Activated CD8-positive, alpha-beta memory T cell treated with anti-CD3 and anti-CD28 coated beads, Interleukin-2, amount 50 U/mL, for 24 hours (primary cell): ENCODE measurements around the gene IL11.
"Not testable (repeated sequence)": the region's sequence is repeated elsewhere in the genome, so short reads cannot be mapped to it uniquely, and the experiment has no call there.

Experiments used
- DNase-seq: peaks from one replicate; pipeline ENCODE4 v3.0.0-alpha.2; 2020; ENCODE audit errors: extremely low read depth

Gene IL11

DNA sequence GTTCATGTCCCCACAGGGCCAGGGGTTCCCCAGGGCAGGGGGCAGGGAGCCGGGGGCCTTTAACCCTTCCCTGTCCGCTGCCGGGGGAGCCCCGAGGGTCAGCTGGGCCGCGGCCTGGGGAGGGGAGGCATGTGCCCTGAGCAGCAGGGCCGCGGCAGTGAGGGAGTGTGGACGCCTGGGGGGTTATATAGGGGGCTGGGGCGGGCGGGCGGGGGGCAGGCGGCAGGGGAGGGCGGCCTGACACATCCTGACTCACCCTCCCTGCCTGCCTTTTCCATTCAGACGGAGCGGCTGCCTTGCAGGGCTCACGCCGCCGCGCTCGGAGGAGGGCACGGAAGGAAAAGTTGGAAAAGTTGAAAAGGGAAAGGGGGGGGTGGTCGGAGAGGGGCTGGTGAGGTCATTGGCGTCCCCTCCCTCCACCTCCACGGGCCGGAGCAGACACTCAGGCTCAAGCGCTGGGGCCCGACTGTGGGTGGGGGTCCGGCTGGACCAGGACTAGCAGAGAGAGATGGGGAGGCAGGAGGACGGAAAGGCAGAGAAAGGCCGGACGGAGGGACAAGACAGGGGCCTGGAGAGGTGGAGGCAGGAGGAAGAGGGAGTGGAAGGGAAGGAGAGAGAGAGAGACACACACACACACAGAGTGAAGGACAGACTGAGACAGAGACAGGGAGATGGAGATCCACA is at the start of gene IL11:
Gene IL11, minus strand, starts transcription at position 159 of the 684 bp plus-strand sequence. Its CDS starts 153 bp downstream, at position 6.
- DNase-seq = no peak

DNA sequence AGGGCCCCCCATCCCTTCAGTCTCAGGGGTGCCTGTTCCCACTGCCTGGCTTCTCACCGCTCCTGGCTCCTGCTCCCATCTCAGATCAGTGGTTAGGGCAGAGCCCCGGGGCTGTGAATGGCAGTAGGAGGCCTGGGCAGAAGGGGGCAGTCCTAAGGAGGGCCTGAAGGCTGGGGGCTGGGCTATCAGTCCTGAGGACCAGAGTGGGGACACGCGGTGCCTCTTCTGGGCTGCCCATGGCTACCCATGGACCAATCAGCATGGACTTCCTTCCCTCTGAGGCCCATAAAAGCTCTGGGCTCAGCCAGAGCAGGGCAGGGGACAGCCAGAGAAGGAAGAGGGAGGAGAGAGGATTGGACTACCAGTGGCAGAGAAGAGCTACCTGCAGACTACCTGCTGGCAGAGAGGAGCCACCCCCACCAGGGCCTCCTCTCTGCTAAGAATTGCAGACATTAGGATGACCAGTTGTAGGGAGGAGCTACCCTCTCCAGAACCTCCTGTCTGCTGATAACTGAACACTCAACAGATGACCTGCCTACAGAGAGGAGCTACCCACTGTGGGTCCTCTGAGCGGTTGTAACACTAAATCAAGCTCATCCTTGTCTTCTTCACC is 49.5 kb upstream of the IL11 start:
- no peak for DNase-seq

DNA sequence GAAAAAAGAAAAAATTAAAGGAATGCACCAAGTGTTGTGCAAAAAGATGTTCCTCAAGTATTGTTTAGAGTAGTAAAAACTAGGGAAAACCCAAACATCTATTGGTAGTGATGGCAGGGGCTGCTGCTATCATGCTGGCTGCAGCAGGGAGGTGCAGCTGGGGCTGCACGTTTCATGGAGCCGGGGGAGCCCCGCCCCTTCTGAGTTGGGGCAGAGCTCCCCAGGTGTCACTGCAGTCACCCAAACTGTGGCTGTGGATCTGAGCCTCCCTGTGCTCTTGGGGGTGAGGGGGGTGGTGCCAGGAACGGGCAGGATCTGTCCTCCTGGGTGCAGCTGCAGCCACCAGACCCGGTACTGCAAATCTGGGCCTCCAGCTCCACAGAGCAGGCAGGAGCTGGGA is 48.8 kb upstream of the IL11 start:
- no peak for DNase-seq

DNA sequence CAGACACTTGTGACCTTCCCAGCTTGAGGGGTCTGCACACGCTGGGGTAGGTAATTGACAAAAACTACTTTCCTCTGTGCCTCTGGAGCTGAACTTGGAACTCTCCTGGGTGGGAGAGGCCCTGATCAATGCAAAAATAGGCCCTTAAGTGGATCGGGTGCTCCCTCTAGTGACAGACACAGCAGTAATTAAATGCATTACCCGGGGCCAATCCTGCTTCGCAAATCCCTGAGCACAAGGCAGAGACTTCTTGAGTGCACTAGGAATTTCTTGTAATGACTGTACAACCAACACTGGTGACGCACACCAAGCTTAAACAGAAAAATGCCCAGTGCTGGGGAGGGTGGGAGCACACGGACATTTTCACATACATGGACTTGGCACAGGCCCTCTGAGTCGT is 47.9 kb upstream of the IL11 start:
- no peak for DNase-seq

DNA sequence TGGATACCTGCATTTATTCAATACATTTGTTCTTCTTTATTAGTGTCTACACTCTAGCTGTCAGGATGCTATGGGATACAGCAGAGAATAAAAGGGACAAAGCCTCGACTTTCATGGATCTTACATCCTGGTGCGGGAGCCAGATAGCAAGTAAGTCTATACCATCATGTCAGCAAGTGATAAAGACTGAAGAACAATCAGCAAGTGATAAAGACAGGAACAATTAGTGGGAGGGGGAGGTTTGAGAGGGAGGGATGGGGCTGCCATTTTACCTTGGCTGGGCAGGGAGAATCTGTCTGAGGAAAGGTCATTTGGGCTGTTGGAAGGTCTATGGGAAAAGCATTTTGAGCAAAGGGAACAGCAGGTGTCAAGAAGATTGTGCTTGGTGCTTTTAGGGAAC is 39.9 kb upstream of the IL11 start:
- no peak for DNase-seq

DNA sequence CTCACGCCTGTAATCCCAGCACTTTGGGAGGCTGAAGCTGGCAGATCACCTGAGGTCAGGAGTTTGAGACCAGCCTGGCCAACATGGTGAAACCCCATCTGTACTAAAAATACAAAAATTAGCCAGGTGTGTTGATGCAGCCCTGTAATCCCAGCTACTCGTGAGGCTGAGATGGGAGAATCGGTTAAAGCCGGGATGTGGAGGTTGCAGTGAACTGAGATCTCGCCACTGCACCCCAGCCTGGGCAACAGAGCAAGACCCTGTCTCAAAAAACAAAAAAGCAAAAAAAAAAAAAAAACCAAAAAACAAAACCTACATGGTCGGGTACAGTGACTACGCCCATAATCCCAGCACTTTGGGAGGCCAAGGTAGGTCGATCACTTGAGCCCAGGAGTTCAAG is 38.9 kb upstream of the IL11 start:
- DNase-seq = not testable (repeated sequence)

DNA sequence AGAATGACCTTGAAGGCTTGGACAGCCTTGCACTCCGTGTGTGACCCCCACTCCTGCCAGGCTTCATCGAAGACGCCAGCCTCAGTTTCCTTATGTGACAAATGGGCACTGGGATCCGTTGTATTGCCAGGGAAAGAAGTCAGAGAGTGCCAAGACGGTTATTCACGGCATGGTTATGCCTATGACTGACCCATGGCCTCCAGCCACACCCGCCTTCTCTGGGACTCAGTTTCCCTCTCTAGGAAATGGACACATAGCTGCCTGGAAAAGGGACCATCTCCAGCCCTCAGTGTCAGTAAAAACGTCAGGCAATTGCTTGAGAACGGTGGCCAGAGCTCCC is 38.2 kb upstream of the IL11 start:
- no peak for DNase-seq

DNA sequence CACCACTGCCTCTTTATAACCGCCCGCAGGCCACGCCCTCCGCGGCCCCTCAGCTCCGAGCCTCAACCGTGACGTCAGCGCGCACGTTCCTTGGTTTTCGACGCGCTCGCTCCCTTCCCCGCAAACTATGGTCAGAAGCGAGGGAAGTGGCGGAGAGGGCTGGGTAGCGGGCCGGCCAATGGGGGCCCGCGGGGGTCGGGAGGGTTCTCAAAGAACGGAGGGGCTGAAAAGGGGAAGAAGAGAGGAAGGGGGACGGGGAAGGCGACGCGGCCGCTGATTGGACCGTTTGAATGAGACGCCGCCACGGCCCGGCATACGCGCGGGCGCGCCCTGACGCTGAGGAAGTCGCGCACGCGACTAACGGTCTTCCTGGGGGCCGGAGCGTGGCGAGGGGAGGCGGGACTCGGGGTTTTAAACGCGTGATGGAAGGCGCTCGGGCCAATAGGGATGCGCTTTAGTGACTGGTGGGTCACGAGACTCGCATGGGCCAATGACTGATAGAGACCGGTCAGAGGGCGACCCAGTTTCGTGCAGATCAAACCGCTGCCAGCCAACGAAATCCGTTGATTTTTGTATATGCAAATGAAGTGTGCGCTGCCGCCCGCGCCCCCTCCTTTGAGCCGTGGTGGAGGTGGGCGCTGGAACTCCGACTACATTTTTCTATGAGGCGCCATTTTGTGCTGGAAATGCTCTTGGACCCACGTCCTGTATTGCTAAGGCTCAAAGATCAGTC is 37.7 kb upstream of the IL11 start:
- peak; percentile 92 for DNase-seq

DNA sequence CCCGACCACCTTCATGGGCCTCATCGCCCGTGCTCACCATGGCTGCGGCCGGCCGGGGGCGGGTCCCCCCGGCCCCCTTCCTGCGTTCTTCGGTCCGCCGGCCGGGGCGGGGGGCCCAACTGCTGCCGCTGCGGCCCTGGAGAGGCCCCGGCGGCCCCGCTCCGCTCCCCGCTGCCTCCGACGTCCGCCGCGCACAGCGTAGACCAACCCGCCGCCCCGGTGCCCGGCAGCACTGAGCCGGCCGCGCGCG is 37.2 kb upstream of the IL11 start, which contains the start of gene UBE2S:
Gene UBE2S, minus strand, starts transcription at position 239 of the 250 bp plus-strand sequence. Its CDS starts 199 bp downstream, at position 40.
- DNase-seq = not testable (repeated sequence)

DNA sequence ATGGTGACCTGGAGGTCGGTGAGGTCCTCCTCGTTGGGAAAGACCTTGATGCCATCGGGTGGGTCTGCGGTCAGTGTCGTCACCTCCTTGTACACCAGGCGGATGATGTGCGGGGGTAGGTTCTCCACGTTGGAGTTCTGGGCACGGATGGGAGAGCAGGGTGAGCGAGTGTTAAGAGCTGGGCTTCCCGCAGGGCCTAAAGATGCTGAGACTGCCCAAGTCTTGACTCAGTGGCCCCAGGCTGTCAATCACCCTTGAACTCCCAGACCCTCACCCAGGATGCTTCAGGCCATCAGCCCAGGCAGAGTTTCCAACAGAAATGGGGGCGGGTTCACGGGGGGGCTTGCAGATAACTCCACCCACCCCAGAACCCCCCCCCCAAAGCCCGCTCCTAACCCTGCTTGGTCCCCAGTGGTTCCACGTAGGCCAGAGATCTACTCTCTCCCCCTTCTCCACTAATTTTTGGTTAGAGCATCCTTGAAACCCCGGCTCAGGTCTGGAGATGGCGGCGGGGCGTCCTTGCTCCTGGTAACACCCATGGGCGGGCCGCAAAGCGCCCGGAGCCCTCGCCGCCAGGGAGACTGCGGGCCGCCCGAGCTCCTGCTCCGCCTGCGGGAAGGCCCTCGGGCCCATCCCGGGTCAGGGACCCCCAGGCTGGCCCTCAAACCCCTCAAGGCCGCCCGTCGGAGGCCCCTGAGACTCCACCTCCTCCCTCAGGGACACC is 36.7 kb upstream of the IL11 start:
- no peak for DNase-seq

DNA sequence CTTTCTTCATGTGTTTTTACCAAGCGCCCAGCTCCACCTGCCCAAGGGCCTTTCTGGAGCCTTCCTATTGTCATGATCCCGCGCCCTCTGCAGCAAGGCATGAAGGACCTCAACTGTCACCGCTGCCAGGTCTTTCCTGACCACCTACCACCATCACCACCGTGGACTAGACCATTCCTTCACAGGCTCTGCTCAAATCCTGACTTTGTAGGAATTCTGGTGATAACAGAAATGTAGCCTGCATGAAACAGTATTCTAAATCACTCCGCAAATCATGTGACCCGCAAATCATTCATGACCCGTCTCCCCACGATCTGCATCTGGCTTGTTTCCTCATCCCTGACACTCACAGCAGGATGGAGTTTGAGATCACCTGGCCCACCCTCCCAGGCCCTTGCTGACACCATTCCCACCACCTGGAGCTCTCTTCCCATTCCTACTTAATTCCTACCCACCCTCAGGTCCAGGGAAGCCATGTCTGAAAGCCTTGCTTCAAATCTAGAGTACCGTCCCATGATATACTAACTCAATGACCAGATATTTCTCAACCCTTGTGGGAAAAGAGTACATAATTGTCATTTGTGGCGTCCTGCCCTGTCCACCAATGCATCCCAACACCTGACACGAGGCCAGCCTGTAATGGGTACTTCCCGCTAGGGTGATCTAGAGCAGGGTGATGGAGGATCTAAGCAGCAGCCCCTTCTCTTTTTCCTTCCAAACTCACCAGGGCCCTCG is 36.0 kb upstream of the IL11 start:
- DNase-seq = no peak

DNA sequence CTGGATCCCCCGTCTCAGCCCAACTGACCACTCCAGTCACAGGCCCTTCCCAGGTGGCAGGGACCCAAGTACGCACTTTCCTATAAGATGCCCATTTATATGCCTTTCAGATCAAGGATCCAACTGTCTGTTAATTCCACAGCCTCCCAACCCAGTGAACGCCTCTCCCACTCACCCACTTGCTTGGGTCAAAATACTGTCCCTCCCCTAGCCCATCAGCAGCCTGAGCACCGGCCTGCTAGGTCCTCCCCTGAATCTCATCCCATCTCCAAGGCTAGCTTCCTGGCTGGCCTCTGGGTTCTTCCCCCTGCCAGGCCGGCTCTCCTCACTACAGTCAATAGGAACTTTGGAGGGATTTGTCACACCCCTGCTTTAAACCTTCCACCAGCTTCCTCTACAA is 35.4 kb upstream of the IL11 start:
- no peak for DNase-seq

DNA sequence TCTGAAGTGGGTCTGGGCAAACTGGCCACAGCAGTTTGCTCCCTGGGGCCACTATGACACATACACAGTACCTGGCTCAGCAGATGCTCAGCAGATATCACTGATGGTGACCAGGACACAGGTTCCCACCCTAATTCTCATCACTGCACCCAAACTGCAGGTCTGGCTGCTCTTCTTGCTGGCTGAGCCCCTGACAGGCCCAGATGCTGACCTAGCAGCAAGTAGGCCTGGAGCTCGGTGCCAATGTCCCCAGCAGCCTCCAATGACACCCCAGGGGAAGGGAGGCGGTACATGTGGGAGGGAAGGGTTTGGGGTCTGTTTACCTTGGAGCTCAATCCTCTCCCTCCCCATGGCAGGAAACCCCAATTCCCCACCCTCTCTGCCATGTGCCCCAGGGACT is 32.2 kb upstream of the IL11 start:
- DNase-seq = no peak

DNA sequence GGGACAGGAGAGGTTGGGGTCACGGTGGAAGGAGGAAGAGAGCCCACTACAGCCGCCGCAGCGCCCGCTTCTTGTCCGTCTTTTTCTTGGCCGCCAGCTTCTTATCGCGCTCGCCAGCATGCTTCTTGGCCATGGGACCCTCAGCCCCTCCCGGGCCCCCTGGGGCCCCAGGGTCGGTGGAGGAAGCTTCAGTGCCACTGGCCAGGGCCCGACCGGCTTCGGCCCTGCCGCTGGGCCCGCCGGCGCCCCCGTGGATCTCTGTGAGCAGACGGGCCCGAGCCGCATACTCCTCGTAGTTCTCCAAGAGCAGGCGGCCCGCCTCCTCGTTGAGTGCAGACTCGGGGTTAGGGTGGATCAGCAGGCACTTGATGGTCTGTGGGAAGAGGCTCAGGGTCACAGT is 31.1 kb upstream of the IL11 start:
- not testable (repeated sequence) for DNase-seq

DNA sequence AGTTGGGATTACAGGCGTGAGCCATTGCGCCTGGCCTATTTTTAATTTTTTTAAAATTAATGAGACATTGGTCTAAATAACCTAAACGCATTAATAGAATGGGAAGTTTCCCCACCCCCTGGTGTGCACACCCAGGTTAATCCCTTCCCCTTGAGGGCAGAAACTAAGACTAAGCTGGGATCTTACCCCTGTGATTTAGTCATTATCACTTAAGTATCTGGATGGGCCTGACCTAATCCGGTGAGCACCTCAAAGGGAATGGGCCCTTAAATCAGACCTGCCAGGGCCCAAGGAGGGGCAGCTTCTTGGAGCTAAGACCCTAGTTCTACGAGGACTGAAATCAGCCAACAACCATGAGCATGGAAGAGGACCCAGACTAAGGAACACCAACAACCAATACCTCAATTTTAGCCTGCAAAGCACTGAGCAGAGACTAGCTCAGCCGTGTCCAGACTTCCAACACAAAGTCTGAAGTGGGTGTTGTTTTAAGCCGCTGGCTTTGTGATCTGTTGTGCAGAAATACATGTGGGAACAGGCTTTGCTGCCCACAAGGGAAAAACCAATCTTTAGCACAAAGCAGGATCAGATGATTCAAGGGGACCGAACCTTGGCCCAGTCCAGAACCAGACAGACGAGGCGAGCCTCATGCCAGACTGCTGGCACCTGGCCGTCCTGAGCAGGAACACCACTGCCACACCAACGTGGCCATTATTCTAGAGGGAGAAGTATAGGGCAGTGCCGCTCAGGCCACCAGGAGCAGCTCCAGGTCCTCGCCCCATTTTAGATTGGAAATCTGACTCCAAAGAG is 30.2 kb upstream of the IL11 start:
- DNase-seq = no peak

DNA sequence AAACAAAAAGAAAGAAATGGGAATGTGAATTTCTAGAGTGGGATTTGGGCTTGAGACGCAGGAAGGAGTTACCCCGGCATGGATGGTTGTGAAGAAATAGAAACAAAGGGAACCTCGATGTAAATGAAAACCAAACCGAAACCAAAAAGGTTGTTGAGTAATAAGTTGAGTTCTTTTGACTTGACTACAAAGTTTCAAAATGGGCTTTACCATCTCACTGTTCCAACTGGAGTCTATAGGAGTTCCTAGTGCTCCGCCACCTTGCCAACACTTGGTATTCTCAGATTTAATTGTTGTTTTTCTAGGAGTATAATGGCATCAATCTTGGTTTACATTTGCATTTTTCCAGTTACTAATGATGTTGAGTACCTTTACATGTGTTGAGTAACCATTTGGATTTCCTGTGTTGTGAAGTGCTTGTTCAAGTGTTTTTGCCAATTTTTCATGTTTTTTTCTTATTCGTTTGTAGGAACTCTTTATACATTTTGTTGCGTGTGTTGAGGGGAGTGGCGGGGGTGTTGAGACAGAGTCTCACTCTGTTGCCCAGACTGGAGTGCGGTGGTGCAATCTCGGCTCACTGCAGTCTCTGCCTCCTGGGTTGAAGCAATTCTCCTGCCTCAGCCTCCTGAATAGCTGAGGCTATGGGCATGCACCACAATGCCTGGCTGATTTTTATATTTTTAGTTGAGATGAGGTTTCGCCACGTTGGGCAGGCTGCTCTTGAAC is 28.1 kb upstream of the IL11 start:
- no peak for DNase-seq

DNA sequence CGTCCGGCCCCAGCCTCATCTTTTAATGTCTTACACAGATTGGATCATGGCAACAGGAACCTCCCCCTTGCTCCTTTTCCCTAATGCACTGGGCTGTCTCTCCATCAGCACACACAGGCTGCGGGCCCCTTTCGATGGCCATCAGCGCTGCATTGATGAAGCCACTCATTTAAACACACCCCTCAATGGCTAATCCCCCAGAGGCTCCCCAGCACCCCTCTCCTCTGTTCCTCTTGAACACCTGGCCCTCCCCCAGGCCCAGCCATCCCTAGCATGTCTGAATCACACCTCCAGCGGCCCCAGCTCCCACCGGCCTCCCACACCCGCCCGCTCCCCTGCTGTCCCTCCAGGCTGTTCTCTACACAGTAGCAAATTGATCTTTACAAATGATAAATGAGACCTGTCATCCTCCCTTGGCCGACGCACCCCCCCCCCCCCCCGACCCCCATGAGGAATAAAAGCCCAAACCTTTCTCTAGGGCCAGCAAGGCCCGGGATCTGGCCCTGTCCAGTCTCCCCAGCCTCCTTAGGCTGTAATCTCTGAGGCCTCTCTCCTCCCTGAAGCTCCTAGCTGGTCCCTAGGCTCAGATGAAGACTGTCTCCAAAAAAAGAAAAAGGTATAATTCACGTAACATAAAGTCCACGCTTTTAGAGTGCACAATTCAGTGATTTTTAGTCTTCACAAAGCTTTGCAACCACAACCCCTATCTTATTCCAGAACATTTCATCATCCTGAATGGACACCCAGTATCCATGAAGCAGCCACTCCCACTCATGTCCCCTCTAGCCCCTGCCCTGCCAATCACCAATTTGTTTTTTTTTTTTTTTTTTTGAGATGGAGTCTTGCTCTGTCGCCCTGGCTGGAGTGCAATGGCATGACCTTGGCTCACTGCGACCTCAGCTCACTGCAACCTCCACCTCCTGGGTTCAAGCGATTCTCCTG is 22.8 kb upstream of the IL11 start:
- DNase-seq = no peak

DNA sequence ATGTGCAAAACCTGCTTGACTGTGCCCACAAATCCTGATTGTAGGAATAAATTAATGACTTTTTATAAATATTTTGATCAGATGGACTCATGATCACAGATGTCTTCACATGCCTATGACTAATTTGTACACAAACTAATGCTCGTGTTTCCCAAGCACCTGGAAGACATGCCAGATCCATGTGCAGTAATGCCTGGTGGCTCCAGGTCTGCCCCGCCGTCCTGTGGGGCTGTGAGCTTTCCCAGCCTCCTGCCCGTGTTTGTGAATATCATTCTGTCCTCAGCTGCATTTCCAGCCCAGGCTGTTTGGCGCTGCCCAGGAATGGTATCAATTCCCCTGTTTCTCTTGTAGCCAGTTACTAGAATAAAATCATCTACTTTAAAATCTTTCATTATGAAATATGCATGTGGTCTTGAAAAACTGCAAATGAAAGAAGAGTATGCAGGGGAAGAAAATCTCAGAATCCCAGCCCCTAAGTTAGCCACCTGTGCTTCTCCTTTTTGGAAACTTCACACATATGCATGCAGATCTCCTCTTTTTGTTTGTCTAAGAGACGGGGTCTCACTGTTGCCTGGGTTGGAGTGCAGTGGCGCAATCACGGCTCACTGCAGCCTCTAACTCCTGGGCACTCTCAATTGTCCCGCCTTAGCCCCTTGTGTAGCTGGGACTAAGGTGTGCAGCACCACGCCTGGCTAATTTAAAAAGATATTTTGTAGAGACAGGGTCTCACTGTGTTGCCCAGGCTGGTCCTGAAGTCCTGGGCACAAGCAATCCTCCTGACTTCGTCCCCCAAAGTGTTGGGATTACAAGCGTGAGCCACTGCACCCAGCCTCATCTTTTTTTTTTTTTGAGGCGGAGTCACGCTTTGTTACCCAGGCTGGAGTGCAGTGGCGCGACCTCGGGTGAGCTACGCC is 21.7 kb upstream of the IL11 start:
- no peak for DNase-seq
